AG20443 (cell line): ENCODE data around the gene TRIM54.
"Not testable (repeated sequence)": the region's sequence is repeated elsewhere in the genome, so short reads cannot be mapped to it uniquely, and the experiment has no call there.

ENCODE experiments used
- DNase-seq: peaks from one replicate; pipeline ENCODE4 v3.0.0; 2012; ENCODE audit warnings: low spot score, mixed read lengths

The TRIM54 gene

DNA sequence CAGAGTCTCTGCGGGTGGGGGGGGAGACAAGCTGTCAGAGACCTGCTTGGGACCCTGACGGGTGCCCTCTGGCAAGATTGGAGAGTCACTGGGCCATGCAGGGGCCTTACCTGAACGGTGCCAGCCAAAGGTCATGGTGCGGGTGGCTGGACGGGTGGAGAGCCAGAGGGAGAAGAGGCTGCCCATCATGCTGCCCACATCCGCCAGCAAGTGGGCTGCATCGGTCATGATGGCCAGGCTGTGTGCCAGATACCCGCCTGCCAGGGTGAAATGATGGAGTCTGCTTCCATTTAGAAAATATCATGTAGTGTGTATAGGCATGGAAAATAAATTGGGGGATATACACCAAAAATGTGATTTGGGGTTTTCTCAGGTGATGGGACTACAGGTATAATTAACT lies 24.2 kb upstream of the TRIM54 start:
- DNase-seq, result no peak

DNA sequence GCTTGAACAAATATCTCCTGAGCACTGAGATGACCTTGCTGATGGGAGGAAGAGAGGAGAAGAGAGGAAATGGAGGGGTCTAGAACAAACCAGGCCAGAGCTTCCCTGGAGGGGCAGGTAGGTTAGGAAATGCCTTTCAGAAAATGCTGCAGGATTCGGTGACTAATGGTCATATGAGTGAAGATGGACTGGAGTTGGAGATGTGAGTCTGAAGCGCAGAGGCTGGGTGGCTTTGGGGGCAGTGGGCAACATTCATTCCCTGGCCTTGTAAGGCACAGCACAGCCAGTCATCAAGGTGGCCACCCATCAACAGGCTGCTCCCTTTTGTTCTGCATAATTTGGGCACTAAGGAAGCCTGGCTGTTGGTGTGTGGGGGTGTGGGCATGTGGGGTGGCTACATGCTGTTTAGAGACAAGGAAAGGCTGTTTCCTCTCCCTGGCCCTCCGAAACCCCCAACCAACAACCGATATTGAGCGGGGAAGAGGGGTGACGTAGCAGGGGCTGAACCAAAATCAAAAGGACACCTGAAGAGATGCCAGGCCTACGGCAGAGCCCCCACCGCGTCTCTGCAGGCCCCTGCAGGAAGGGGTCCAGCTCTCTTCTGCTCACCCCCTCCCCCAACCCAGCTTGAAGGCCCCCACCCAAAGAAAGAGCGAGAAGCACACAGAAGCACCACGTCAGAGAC lies 20.8 kb upstream of the TRIM54 start:
- DNase-seq, result no peak

DNA sequence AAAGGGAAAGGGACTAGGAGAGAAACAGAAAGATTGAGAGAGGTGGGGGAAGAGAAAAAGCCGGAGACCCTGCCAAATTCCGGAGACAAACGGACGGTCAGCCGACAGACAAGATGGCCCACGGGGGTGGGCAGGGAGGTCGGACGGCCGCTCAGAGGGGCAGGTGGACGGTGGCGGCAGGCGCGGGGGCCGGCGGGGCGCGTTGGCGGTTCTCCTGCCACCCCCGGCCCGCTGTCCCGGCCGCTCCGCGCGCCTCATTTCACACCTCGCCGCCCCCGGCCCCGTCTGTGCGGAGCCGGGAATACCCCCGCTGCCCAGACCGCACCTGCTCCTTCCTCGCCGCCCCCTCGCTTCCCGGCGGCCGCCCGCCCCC lies 20.3 kb upstream of the TRIM54 start:
- DNase-seq, result no peak

DNA sequence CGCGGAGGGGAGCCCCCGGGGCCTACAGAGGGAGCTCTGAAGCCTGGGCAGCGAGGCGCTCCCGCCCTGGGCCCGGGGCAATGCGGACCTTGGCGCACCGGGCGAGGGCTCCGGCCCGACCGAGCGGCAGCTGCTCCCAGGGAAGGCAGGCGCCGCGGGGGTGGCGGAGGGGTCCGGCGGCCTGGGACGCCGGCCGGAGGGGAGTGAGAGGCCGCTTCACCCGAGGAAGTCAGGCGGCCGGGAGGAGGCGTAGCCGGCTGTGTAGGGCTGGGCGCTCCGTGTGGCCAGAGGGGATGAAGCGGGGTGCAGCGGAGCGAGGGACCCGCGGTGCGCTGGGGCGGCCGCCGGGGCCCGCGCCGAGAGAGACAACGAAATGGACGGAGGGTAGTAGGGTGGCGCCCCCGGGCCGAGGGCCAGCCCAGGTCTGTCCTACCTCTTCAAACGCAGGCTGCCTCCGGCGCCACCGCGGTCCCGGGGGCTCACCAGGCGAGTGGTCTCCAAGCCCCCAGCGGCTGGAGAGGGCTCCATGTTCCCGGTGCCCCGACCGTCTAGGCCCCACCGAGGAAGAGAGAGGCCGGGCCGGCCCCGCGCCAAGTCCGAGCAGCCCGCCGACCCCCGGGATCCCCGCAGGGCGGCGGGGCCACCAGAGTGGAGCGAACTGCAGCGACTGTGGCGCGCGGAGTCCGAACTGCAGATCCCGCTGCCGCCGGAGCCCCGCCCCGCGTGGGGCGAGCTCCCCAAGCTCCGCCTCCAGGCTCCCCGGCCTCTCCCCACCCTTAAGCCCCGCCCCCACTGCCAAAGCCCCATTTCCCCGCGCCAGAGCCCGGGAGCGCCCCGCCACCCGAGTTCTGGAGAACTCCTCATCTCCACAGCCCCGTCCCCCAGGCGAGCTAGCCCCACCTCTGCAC lies 19.6 kb upstream of the TRIM54 start, which contains the start of gene SLC30A3:
TSS of gene SLC30A3 (minus strand) at position 669 of the 908 bp plus-strand sequence. CDS start at position 528, 141 bp downstream.
- DNase-seq, result peak; percentile 92

DNA sequence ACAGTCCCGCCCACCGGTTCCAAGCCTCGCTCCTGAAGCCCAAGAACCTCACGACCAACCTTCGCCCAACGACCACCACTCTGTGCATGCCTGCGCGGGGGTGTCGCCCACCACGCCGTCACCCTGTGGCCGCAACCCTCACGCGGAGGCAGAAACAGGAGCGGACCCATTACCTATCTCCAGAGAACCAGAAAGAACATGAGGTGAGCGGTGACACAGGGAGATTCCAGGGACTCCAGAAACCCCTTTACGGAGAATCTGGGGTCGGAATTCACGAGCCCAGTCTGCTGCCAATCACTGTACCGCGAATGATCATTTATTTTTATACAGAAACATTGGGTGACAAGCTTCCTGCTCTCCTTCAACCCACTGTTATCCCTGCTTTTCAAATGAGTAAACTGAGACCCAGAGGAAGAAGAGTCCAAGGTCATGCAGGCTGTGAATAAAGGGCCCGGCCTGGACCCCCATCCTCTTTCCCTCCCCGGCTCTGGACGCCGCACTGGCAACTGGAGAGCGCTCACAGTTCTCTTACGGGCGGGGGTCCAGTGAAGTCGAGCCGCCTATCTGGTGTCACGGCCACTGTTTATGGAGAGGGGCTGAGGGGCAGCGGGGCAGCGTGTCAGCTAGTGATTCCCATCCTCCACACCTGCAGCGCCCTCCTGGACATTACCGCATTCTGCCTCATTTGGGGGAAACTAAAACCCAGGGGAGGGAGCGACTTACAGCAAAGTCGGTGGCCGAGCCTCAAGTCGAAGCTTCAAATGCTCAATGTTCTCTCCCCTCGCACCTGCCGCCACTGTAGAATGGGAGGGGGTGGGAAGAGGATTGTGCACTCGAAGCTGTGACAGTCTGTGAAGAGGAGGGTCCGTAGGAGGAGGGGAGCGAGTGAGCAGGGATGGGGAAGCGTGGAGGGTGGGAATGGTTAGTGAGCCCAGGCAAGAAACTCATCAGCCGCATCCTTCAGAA lies 18.7 kb upstream of the TRIM54 start:
- DNase-seq, result no peak

DNA sequence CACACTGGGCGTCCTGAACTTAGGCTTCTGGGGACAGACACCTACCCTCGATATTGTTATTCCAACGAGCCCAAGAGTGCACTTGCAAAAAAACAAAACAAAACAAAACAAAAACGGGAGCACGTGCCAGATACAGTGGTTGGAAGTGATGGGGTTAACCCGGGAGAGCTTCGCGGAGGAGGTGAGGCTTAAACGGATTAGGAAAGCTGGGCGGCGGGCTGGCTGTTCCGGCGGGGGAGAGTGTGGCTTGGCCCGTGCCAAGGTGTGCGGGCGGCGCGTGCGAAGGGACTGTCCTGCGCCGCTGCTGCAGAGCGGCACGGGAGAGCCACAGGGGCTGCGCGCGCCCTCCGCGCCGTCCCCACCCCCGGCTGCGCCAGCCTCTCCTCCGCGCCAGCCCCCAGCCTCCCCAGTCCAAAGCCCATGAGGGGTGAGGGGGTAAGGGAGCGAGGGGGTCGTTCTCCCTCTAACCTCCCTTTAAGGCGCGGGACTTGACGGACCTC lies 17.9 kb upstream of the TRIM54 start:
- DNase-seq, result no peak

DNA sequence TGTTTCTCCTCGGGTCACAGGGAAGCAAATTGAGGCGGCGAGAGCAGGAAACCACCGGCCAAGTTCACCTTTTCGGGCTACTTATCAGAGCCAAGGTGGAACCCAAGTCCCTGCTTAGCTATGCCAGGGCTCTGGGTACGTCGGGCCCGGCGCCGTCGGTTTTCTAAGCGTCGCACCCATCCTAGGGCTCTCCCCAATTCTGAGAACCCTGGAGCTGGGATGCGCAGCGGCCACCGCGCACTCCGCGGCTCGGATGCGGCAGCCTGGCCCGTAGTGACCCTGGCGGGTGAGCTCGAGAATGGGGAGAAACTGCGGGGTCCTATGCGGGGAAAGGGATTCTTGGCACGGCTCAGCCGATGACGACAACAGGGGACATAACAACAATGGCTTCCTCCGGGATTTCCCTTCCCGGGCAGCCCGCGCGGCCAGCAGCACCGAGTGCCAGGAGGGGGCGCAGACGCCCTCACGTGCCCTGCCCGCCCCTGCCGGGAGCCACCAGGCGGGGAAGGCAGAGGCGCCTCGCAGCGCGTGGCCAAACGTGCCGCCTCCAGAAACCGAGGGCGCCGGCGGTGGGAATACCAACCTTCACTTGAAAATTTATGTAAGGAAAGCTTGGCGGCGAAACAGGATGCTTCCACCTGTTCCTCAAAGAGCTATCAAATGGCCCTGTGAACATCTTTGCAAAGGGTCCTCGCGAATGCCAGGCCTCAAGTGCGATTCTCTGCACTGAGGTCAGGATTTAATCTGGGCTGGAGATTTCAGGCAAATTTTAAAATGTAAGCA lies 17.3 kb upstream of the TRIM54 start:
- peak; percentile 75 for DNase-seq

DNA sequence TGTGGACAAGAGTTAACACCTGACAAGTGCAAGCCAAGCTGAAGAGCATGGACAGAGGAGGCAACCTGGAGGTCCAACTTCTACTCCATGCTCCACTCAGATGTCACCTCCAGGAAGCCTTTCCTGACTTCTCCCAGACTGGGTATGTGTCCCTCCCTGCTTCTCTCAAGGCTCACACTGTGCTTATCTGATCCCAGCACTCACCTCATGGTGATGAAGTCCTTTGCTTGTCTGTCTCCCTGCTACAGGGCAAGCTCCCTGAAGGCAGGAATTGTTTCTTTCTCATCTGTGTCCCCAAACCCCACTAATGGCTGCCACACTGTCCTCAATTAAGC lies 16.7 kb upstream of the TRIM54 start:
- DNase-seq, result no peak

DNA sequence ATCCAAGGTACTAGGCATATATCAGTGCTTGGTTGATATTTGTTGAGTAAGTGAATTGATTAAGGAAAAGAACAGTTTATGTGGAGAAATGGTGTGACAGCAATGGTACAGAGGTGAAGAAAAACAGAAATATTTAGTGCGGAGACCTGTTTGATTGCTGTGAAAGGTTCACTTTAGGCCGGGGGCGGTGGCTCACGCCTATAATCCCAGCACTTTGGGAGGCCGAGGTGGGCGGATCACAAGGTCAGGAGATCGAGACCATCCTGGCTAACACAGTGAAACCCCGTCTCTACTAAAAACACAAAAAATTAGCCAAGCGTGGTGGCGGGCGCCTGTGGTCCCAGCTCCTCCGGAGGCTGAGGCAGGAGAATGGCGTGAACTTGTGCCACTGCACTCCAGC lies 13.9 kb upstream of the TRIM54 start:
- not testable (repeated sequence) for DNase-seq

DNA sequence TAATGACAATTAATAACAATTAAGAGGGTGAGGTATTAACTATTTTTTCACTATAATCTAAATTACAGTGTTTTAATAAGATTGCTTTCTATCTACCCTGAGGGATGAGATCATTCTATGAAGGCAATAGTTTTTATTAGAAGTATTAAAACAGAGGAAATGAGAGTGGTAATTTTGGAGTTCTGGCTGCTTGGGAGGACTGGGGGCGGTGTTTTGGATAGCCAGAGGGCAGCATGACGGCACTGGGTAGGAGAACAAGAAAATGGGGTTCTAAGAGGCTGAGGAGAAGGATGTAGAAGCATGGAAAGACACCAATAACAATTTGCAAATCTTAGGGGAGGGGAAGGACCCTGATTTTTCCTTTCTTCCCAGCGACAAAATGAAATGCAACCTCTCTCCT lies 12.1 kb upstream of the TRIM54 start:
- DNase-seq, result no peak

DNA sequence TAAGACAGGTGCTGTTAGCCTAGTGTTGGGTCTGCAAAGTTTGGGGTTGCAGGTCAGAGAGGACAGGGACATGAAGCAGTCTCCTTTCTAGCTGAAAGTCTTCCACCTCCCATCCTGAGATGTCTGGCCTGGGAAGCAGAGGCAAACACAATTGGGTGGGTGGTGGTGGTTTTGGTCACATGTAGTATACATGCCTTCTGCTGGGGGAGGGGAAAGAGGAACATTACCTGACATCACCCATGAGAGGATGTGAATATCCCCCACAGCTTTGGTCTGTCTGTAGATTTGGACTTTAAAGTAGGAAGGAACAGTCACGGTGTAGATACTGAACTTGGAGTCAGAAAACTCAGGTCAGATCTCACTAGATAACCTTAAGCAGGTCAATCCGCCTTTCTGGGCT lies 11.6 kb upstream of the TRIM54 start:
- no peak for DNase-seq

DNA sequence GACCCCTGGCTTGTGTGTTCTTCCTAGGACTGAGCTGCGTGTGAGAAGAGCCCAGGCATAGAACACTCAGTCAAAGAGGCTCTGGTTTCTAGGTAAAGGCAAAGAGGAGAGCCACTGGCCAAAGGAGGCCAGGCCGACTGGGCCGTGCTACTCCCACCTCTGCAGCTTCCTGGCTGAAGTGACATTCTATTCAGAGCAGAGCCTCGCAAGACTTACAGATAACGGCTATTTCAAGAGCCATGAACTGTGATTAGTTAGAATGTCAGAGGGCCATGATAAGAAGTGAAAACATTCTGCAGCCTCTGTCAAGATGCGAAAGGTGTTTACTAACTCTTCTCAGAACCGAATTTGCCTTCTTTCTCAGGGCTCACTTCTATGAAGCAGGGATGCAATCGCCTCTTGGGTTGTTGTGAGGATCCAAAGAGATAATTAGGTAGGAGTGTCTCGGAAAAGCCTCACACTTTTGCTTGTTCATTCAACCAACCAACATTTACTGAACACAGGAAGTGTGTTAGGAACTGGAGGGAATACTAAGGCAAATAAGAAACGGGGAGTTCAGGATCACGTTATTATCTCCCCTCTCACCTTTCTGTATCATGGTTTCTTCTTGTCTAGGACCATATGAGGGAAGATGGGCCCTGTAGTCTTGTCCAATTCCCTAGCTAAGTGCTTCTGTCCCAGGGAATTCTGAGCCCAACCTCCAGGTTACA lies 10.4 kb upstream of the TRIM54 start:
- no peak for DNase-seq

DNA sequence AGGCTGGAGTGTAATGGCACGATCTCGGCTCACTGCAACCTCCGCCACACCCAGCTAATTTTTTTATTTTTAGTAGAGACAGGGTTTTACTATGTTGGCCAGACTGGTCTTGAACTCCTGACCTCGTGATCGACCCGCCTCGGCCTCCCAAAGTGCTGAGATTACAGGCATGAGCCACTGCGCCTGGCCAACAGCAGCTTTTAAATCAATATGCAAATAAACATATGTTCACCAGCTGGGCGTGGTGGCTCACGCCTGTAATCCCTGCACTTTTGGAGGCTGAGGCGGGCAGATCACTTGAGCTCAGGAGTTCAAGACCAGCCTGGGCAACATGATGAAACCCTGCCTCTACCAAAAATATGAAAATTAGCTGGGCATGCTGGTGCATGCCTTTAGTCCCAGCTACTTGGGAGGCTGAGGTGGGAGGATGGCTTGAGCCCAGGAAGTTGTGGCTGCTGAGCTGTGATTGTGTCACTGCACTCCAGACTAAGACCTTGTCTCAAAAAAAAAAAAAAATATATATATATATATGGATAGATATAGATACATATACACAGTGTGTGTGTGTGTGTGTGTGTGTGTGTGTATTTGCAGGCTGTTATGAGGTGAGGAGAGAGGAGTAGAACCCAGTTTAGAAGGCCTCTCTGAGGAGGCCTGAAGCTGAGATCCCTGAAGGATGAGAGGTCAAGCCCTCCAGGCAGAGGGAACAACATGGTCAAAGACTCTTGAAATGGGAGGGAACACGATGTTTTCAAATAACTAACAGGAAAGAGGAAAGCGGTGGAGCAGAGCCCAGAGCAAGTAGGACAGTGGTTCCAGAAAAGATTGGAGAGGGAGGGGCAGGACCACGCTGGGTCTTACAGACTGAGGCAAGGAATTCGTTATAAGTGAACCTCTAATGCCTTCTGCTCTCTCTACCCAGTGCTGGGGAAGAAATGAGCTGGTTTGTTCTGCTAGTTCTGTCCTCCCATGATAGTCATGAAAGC lies 9.4 kb upstream of the TRIM54 start:
- DNase-seq, result not testable (repeated sequence)

DNA sequence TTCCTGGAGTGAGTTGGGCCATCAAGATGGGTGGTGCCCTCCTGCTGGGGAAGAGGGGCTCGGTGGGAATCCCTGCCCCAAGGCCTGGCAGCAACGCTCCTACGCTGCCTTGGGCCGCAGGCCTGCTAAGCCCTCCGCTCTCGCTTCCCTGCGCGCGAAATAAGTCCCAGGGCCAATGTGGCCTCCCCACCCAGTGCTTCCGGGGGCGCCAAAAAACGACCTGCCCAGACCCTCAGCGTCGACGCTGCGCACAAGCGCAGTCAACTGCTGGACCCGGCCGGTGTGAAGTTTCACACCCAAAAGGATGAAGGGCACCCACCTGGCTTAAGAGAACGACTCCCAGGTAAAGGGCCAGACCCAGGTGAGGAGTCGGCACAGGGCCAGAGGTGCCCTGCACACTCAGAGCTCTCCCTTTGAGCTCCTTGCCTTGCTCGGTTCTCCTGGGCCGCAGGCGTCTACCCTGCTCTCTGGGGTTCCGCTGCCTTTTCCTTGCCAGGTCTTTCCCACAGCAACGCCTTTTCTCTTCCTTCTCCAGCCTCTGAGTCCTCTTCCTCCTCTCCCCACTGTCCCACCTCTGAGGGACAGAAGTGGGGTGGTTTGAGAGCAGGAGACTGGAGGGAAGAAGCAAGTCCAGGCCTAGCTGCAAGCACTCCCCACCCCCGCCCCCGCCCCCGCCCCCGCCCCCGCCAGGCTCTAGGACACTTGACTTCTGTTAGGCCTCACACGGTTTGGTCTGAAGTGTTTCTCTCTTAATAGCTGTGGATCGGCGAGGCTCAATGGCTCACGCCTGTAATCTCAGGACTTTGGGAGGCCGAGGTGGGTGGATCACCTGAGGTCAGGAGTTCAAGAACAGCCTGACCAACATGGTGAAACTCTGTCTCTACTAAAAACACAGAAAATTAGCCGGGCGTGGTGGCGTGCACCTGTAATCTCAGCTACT lies 6.7 kb upstream of the TRIM54 start, which contains the start of gene DNAJC5G:
TSS of gene DNAJC5G (plus strand) at position 223 of the 940 bp plus-strand sequence. CDS start 1,296 bp downstream, outside the sequence.
- DNase-seq, result no peak

DNA sequence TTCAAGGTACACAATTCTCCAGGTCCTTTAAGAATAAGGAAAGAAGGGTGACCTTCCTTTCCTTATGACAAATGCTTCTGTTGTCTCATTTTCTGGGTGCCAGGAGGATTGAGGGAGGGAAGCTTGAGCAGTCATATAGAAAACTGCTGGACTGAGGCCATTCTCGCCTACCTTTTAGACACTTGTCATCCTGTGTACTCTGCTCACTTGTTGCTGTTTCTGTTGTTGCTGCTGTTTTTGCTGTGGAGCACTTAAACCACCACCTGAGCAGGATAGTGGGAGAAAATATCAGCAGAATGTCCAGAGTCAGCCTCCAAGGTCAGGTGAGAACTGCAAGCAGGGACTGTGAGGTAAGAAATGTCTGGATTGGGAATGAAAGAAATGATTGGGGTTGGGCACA lies 4.2 kb upstream of the TRIM54 start:
- DNase-seq, result no peak

DNA sequence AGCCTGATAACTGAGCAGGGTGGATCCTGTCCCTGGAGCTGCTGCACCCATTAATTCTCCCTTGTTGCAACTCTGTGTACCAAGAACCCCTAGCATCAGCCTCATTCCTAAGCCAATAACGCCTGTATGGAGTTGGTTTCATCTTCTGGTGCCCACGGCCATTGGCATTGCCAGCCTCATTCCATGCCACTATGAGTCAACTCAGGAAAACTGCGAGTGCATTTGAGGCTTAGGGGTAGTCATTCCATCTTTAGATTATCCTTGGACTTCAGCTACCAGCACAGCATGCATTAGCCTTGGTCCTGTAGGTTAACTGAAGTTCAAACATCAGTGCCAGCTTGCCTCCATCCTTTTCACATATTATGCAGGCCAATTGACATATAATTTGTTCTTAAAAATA lies 1.4 kb upstream of the TRIM54 start:
- no peak for DNase-seq

DNA sequence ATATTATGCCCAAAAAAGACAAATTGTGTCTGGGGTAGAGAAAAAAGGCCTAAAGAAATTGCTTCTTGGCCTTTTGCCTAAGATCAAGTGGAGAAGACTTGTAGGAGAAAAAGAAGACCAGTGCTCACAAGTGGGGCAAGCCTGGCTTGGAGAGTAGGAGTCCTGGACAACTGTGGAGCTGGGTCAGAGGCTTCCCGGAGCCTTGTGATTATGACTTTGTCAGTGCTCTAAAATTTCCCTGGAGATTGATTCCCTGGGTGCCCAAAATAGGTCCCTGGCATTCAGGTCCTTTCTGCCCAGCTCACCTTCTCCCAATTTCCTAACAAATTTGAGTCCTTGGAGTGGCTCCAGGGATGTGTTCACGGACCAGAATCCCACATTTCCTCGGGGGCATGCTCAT lies 787 bp upstream of the TRIM54 start:
- no peak for DNase-seq

DNA sequence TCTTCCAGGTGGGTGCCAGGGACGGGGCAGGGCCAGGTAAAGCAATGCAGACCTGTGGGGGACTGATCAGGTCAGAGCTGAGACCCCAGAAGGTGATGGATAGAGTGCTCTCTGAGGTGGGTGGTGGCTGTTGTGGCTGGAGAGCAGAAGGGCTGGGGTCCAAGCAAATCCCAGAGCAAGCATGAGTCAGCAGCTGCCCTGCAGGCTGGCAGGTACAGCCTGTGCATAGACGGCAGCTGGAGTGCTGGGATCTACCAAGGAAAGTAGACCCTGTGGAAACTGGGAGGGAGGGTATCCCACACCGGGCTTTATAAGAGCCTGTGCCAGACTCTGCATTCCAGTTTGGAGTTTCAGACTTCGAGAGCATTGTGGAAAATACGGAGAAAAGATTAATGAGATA lies 663 bp downstream of the TRIM54 start:
- no peak for DNase-seq
